ENCODE measurements around the gene BEND7. TPM values are rescaled to one million over a fixed set of nuclear protein-coding genes. Genes with fewer than 3 reads are reported as not detected.
"Not testable (repeated sequence)": the region's sequence is repeated elsewhere in the genome, so short reads cannot be mapped to it uniquely, and the experiment has no call there.

Gene BEND7
- total RNA-seq, 4 donors from 2014 or later, result 4.7 to 13.4 (median 6.5) TPM

GRCh38 chr10:13445656-13446400 lies 83.0 kb downstream of the BEND7 start:
- TF ChIP-seq POLR2A (IDR thresholded peaks at IDR 0.05) (no peak), POLR2AphosphoS5 (IDR thresholded peaks at IDR 0.05) (no peak), EP300 (IDR thresholded peaks at IDR 0.05) (no peak)
- no peak overlapping the region for H3K27ac ChIP-seq
- no peaks in the 10 kb centered on the region for H3K27me3 ChIP-seq
- H3K4me3 ChIP-seq, result no peak overlapping the region
- peaks cover 7% of the 10 kb centered on the region for H3K36me3 ChIP-seq
- H3K4me1 ChIP-seq, result peaks cover 5% of the 10 kb centered on the region
- no peak for DNase-seq (ENCODE audit: low spot score in 2 of 2)
- 87% methylated on average over 8 of the region's 8 CpGs for WGBS
- H3K9me3 ChIP-seq, result no peaks in the 10 kb centered on the region

DNA sequence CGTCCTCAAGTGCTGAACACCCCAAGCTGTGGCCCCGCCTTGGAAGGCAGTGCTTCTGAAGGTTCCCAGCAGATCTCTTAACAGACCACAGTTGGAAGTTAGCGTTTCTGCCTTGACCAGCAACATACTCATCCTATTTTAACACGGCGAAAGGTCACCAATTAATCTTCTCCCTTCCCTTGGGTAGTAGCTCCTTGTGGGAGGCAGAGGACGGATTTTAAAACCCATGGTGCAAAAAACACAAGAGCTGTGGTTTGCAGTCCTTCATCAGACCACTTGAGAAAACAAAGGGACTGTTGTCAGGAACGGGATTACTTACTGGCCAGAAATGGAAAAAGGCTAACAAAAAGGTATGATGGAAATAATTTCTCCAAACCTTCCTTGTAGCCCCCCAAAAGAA lies 87.3 kb downstream of the BEND7 start:
- H3K4me3 ChIP-seq, result no peak overlapping the region
- TF ChIP-seq POLR2A (IDR thresholded peaks at IDR 0.05) (no peak), EP300 (IDR thresholded peaks at IDR 0.05) (no peak), POLR2AphosphoS5 (IDR thresholded peaks at IDR 0.05) (no peak)
- TF ChIP-seq, protein P1, sequence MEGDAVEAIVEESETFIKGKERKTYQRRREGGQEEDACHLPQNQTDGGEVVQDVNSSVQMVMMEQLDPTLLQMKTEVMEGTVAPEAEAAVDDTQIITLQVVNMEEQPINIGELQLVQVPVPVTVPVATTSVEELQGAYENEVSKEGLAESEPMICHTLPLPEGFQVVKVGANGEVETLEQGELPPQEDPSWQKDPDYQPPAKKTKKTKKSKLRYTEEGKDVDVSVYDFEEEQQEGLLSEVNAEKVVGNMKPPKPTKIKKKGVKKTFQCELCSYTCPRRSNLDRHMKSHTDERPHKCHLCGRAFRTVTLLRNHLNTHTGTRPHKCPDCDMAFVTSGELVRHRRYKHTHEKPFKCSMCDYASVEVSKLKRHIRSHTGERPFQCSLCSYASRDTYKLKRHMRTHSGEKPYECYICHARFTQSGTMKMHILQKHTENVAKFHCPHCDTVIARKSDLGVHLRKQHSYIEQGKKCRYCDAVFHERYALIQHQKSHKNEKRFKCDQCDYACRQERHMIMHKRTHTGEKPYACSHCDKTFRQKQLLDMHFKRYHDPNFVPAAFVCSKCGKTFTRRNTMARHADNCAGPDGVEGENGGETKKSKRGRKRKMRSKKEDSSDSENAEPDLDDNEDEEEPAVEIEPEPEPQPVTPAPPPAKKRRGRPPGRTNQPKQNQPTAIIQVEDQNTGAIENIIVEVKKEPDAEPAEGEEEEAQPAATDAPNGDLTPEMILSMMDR (IDR thresholded peaks at IDR 0.05), result no peak
- WGBS, result 81% methylated on average over 7 of the region's 7 CpGs
- H3K9me3 ChIP-seq, result no peaks in the 10 kb centered on the region
- no peak for DNase-seq (ENCODE audit: low spot score in 2 of 2)
- H3K4me1 ChIP-seq, result peaks cover 17% of the 10 kb centered on the region
- no peak overlapping the region for H3K27ac ChIP-seq
- peaks cover 5% of the 10 kb centered on the region for H3K36me3 ChIP-seq
- H3K27me3 ChIP-seq, result peaks cover 16% of the 10 kb centered on the region

- Histone ChIP-seq H3K4me1 (peaks cover 17% of the 10 kb centered on the region), H3K27me3 (peaks cover 18% of the 10 kb centered on the region), H3K27ac (no peak overlapping the region), H3K36me3 (no peaks in the 10 kb centered on the region), H3K9me3 (no peaks in the 10 kb centered on the region), H3K4me3 (peak overlapping the region; percentile 48)
- WGBS, result 7% methylated on average over 20 of the region's 30 CpGs
- no peak for DNase-seq (ENCODE audit: low spot score in 2 of 2)
- TF ChIP-seq, protein P1 (IDR thresholded peaks at IDR 0.05), result peak; percentile 55 to 92
- no peak for TF ChIP-seq POLR2A (IDR thresholded peaks at IDR 0.05)
Measured at GRCh38 chr10:13440185-13441061, 88.4 kb downstream of the BEND7 start.

DNA sequence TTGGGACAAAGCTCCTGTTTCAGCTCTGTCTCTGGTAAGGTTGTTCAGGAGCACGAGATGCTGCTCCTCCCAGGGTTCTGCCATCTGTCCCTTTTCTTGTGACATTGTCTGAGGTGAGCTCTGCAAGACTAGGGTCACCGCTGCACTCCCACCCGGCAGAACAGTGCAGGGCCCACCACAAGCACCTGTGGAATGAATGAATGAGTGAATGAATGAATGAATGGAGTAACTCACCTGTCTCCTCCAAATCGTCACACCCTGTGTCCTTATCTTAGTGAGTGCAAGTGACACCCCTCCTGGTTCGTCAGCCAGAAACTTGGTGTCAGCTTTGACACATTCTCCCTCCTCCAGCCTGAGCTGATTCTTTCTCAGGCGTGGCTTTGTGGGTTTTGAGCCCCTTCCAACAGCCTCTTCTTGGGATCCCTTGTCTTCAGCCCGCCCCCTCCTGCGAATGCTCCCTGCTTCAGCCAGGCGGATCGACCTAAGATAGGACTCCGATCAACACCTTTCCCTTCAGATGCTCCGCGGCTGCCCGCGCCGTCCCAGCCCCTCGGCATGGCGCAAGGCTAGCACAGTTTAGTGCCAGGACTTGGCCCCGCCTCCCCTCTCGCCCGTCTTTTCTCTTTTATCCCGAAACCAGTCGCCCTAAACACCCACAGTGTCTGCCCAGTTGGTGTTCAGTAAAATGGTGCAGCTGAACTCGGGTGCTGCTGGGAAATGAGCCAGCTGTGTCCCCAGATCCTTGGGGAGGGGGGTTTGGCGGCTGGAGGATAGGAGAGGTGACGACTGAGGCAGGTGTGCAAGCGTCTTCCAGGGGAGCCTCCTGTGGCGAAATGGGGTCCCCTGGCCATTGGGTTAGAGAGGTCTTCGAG lies 89.3 kb downstream of the BEND7 start:
- Histone ChIP-seq H3K4me1 (peaks cover 17% of the 10 kb centered on the region), H3K4me3 (peak overlapping the region; percentile 48), H3K27me3 (peaks cover 18% of the 10 kb centered on the region), H3K36me3 (no peaks in the 10 kb centered on the region), H3K9me3 (no peaks in the 10 kb centered on the region), H3K27ac (no peak overlapping the region)
- WGBS, result 18% methylated on average over 20 of the region's 29 CpGs
- TF ChIP-seq, protein P1 (IDR thresholded peaks at IDR 0.05), result no peak
- no peak for TF ChIP-seq POLR2A (IDR thresholded peaks at IDR 0.05)
- no peak for TF ChIP-seq EP300 (IDR thresholded peaks at IDR 0.05)
- TF ChIP-seq POLR2AphosphoS5 (IDR thresholded peaks at IDR 0.05), result no peak
- DNase-seq (ENCODE audit: low spot score in 2 of 2), result no peak

GRCh38 chr10:13437026-13437555 lies 91.7 kb downstream of the BEND7 start:
- H3K9me3 ChIP-seq, result no peaks in the 10 kb centered on the region

GRCh38 chr10:13427943-13428342 lies 100.9 kb downstream of the BEND7 start:
- DNase-seq (ENCODE audit: low spot score in 2 of 2), result peak in 1 of 2 donors; percentile 26
- not testable (repeated sequence) for H3K36me3 ChIP-seq, H3K9me3 ChIP-seq, H3K27me3 ChIP-seq, H3K4me1 ChIP-seq, H3K27ac ChIP-seq, H3K4me3 ChIP-seq
- 95% methylated on average over 8 of the region's 8 CpGs for WGBS

More at GRCh38 chr10:13437026-13437555, 91.7 kb downstream of the BEND7 start:
- Histone ChIP-seq H3K4me1 (peaks cover 17% of the 10 kb centered on the region), H3K36me3 (no peaks in the 10 kb centered on the region), H3K27me3 (peaks cover 18% of the 10 kb centered on the region), H3K4me3 (no peak overlapping the region), H3K27ac (no peak overlapping the region)
- WGBS, result 72% methylated on average over 16 of the region's 16 CpGs
- TF ChIP-seq POLR2A (IDR thresholded peaks at IDR 0.05) (no peak), POLR2AphosphoS5 (IDR thresholded peaks at IDR 0.05) (no peak), EP300 (IDR thresholded peaks at IDR 0.05) (no peak)
- TF ChIP-seq, protein P1 (IDR thresholded peaks at IDR 0.05), result no peak
- DNase-seq (ENCODE audit: low spot score in 2 of 2), result no peak
